Stimulated activated CD8-positive, alpha-beta memory T cell treated with anti-CD3 and anti-CD28 coated beads, Interleukin-7, amount 100 ng/mL, for 4 hours (primary cell): ENCODE results near the gene GCDH.
"Not testable (repeated sequence)": the region's sequence is repeated elsewhere in the genome, so short reads cannot be mapped to it uniquely, and the experiment has no call there.

Source experiments
- DNase-seq, 2 donors: peaks; one replicate each; pipeline ENCODE4 v3.0.0-alpha.2; 2020; ENCODE audit warnings: low read depth in 2 of 2

Gene GCDH

DNA sequence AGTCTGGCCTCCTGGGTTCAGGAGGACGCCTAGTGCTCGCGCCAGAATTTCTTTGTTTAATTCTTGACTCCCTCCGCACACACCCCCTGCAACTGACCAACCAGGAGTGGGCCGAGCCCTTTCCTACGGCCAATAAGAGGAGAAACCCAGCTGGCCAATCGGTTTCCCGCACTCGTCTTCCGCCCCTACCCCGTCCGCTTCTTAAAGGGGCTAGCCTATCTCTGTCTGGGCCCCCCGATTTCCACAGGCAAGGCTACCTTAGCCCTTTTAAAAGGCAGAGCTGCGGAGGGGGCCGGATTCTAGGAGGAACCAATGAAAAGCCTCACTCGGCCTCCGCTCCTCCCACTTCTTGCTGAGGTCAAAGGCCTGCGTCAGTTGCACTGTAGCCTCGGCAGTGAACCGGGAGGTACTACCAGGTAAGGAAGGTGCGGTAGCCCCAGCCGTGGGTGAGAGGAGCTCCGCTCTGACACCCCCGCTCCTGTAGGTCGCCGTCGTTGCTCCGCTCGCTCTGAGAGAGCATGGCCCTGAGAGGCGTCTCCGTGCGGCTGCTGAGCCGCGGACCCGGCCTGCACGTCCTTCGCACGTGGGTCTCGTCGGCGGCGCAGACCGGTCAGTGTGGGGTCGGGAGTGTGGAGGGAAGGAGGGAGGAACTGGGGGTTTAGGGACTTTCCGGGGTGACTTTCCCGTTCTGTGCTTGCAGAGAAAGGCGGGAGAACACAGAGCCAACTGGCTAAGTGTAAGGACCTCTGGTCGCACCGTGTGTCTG is at the start of gene GCDH:
Gene GCDH, plus strand, starts transcription at position 374 of the 766 bp plus-strand sequence. Its CDS starts 145 bp downstream, at position 519.
- peak; percentile 95 to 98 for DNase-seq

DNA sequence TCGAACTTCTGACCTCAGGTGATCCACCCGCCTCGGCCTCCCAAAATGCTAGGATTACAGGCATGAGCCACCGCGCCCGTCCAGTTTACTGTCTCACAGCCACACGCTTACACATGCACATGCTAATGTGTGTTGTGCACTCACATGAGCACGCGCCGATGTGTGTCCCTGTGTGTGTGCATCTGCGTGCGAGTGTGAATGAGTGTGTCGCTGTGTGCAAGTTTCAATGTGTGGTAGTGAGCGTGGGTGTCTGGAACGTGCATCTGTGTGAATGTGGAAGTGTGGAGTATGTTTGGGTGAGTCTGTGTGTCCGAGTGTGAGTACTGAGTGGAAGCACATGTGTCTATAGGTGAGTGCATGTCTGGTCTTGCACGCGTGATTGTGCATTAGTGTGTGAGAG is 48.4 kb upstream of the GCDH start:
- DNase-seq = no peak

DNA sequence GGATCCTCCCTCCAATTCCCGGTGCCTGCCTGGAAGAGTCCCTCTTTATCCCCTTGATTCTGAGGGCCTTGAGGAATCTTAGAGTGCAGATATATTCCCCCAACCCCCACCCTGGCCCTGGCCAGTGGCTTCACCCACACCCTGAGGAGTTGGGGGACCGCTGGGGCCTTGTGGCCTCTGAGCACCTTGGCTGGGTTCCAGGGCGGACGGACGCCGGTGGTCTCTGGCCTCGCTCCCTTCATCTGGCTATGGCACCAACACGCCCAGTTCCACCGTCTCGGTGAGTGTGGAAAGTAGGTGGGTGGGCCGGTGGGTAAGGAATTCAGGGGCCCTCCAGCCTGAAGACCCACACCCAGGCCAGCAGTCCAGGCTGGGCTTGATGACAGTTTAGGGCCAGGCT is 47.6 kb upstream of the GCDH start:
- DNase-seq = no peak

DNA sequence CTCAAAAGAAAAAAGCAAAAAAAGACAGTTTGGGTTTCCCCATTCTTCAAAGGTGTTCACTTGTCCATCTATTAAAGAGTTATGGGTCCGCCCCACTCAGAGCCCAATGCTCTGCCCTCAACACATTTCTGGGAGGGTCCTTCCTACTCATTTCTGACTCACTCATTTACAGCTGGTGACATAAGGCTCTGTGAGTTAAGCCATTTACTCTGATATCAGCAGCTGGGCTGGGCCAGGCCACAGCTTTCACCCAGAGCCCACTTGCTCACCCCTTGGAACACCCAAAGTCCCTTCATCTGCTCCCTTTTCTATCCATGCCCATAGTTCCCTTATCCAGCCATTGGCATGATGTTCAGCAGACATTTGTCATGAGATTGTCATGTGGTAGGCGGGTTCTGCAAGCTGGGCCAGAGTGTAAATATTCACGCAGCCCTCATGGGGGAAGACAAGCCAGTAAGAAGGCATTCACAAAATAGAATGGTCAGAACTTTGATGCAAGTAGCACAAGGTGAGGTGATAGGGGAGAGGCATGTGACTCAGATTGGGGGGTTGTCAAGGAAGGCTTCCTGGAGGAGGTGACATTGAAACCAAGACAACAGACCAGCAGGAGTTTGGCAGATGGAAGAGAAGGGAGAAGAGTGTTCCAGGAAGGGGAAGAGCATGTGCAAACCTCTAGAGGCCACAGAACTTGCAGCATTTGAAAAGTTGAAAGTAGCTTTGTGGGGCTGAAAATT is 46.8 kb upstream of the GCDH start:
- no peak for DNase-seq

DNA sequence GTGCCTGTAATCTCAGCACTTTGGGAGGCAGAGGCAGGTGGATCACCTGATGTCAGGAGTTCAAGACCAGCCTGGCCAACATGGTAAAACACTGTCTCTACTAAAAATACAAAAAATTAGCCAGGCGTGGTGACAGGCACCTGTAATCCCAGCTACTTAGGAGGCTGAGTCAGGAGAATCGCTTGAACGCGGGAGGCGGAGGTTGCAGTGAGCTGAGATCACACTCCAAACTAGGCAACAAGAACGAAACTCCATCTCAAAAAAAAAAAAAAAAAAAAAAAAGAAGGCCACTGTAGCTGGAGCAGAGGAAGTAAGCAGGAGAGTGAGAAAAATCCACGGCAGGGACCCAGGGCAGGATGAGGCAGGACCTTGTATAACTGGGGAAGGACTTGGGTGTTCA is 44.3 kb upstream of the GCDH start:
- DNase-seq = not testable (repeated sequence)

DNA sequence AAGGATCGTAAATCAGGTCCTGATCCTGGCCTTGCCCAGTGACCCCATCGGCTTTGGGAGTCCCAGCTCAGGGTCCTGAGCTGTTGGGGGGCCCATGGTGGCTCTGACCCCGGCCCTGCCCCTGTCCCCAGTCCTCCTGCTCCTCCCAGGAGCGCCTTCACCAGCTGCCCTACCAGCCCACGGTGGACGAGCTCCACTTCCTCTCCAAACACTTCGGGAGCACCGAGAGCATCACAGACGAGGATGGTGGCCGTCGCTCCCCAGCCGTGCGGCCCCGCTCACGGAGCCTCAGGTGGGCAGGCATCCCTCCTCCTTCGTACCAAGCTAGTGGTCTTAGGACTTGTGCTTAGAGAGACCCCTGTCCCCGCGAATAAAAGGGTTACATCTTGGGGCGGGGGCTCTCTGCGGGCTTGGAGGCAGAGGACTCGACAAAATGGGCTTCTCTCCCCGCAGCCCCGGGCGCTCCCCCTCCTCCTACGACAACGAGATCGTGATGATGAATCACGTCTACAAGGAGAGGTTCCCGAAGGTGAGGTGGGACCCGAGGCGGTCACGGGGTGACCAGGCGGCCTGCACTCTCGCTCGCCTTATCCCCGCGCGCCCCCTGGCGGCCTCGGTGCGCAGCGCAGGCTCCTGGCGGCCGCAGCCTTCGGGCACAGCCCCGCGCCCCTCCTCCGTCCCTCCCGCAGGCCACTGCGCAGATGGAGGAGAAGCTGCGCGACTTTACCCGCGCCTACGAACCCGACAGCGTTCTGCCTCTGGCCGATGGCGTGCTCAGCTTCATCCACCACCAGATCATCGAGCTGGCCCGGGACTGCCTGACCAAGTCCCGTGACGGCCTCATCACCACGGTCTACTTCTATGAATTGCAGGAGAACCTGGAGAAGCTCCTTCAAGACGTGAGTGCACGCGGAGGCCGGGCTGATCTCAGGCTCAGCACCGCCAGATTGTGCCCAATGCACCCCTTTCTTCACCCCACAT is 43.5 kb upstream of the GCDH start:
- DNase-seq = peak; percentile 67 to 74

DNA sequence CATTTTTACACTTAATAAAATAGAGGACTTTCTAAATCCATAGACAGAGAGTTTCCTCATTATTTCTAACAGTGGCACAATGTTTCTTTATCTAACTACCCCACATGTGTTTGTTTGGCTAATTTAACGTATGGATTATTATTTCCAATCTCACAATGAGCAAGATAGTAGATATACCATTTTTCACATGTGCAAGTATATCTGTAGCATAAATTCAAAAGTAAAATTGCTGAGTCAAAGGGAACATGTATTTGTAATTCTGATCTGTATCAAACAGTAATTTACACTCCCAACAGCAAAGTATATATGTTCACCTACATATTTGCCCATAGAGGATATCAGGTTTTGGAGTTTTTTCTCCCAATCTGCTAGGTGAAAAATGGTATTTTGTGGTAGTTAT is 34.3 kb upstream of the GCDH start:
- DNase-seq = no peak

DNA sequence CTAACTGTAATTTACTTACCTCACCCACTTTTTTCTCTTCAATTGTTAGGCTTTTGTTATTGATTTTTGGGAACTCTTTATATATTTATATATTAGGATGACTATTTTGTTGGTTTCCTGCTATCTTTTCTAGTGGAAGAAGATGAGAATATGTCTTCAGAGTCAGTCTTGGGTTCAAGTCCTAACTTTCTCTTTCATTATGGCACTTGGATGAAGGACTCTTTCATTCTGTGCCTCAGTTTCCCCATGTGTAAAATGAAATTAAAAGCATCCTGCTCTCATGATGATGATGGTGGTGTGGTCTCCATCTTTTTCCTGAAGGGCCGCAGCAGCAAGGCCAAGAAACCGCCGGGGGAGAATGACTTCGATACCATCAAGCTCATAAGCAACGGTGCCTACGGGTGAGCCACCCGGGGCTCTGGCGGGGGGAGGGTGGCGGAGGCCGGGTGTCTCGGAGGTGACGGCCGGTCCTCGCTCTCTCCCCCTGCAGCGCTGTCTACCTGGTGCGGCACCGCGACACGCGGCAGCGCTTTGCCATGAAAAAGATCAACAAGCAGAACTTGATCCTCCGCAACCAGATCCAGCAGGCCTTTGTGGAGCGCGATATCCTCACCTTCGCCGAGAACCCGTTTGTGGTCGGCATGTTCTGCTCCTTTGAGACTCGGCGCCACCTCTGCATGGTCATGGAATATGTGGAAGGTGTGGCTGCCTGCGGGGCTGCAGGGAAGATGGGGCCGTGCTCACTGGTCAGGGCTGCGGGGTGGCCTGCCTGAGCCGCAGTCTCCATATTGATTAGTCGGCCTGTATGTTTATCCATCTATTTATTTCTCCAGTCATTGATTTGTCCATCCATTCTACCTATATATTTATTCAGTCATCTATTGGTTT is 32.7 kb upstream of the GCDH start:
- no peak for DNase-seq

DNA sequence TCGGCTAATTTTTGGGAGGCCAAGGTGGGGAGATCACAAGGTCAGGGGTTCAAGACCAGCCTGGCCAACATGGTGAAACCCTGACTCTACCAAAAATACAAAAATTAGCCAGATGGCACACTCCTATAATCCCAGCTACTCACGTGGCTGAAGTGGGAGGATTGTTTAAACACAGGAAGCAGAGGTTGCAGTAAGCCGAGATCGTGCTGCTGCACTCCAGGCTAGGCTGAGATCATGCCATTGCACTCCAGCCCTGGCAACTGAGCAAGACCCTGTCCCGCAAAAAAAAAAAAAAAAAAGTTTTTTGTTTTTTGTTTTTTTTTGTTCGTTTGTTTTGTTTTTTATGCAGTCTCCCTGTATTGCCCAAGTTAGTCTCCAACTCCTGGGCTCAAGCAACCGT is 31.4 kb upstream of the GCDH start:
- DNase-seq = no peak

DNA sequence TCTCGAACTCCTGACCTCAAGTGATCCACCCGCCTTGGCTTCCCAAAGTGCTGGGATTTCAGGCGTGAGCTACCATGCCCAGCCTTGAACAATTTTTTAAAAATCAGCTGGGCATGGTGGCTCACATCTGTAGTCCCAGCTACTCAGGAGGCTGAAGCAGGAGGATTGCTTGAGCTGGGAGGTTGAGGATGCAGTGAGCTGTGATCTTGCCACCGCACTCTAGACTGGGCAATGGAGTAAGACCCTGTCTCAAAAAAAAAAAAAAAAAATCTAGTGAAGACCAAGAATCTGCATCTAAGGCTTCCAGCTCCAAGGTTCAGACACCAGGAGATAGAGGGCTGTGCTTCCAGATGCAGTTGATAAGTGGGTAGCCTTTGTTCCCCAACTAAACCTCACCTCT is 26.8 kb upstream of the GCDH start:
- no peak for DNase-seq

DNA sequence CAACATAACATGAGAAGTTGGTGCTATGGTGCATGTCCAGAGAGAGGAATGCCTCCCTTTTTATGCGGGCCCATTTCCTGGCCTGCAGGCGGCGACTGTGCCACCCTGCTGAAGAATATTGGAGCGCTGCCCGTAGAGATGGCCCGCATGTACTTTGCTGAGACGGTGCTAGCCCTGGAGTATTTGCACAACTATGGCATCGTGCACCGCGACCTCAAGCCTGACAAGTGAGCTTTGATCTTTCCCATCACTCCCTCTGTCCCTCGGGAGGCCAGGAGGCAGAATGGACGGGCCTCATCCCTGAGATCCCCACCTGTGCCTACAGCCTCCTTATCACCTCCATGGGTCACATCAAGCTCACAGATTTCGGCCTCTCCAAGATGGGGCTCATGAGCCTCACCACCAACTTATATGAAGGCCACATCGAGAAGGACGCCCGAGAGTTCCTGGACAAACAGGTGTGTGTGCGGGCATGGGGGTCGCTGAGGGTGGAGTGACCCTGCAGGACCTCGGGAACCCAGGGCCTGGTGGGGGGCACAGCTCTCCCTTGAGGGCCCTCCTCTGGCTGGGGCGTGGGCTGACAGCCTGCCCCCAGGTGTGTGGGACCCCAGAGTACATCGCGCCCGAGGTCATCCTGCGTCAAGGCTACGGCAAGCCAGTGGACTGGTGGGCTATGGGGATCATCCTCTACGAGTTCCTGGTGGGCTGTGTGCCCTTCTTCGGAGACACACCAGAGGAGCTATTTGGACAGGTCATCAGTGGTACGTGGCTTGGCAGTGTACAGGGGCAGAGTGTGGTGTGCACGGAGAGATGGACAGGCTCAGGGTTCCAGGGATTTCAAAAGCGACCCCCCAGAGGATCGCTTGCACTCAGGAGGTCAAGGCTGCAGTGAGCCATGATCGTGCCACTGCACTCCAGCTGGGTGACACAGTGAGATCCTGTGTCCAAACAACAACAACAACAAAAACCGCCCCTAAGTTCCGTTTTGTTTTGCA is 25.9 kb upstream of the GCDH start:
- DNase-seq = no peak

DNA sequence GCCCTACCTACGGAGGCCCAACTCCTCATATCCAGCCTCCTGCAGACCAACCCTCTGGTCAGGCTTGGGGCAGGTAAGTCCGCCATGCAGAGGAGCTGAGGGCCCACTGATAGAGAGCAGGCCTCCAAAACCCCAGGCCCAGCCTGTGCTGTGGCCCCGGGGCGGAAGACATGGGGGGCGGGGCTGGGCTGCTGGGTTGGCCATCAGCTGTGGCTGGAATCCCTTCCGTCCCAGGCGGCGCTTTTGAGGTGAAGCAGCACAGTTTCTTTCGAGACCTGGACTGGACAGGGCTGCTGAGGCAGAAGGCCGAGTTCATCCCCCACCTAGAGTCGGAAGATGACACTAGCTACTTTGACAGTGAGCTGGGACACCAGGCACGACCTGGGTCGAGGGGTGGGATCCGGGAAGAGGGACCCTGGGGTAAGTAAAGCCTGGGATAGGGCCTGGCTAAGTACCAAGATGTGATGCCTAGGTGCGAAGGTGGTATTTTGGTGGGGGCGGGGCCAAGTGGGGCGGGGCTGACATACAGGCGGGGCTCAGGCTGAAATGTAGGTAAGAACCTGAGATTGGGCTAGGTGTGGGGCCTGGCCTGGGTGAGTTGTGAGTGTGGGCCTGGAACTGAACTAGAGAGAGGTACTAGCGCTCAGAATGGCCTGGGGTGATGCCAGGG is 25.1 kb upstream of the GCDH start:
- no peak for DNase-seq

DNA sequence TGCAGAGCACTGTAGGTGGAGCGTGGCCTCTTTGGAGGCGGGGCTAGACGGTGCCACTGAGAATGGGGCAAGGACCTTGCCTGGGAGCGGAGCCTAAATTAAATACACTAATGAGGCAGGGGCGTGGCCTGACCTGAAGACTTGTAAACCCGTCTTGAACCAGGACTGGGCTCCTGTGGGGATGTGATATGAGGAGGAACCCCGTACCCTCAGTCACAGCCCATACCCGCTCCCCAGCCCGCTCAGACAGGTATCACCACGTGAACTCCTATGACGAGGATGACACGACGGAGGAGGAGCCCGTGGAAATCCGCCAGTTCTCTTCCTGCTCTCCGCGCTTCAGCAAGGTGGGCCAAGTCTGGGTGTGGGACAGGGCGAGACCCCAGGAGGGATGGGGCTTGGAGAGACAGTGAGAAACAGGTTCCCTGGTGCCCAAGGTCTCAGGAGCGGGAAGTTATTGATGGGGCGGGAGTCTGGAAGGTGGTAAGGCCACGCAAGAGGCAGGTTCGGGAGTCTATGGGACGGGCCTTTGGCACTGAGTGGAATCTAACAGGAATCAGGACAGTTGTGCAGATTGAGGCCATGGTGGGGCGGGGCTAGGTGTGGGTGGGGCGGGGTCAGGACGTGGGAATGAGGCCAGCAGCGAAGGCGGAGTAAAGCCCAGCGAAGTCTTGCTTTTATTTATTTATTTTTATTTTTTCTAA is 24.4 kb upstream of the GCDH start:
- no peak for DNase-seq

DNA sequence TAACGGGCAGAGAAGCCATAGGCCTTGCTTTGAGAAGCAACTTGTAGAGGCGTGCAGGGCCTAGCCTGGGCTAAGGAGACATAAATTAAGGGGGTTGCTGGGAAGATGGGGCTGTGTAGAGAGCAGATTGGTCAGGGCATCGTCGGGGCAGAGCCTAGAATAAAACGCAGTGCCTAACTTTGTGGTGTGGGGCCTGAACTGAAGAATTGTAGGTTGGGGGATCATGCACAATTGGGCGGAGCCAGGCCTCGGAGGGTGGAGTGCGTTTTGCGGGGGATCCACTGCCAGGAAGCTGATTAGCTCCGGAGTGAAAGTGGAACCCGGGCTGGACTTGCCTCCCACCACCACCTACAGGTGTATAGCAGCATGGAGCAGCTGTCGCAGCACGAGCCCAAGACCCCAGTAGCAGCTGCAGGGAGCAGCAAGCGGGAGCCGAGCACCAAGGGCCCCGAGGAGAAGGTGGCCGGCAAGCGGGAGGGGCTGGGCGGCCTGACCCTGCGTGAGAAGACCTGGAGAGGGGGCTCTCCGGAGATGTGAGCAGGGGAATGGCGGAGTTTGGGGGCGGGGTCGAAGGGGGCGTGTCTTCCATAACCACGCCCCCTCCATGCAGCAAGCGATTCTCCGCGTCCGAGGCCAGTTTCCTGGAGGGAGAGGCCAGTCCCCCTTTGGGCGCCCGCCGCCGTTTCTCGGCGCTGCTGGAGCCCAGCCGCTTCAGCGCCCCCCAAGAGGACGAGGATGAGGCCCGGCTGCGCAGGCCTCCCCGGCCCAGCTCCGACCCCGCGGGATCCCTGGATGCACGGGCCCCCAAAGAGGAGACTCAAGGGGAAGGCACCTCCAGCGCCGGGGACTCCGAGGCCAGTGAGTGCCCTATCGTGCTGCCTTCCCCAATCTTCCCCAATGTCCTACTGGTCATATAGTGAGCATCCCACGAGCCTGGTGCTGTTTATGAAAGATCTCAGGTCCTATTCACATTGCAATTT is 23.6 kb upstream of the GCDH start:
- DNase-seq = peak; percentile 46 to 47

DNA sequence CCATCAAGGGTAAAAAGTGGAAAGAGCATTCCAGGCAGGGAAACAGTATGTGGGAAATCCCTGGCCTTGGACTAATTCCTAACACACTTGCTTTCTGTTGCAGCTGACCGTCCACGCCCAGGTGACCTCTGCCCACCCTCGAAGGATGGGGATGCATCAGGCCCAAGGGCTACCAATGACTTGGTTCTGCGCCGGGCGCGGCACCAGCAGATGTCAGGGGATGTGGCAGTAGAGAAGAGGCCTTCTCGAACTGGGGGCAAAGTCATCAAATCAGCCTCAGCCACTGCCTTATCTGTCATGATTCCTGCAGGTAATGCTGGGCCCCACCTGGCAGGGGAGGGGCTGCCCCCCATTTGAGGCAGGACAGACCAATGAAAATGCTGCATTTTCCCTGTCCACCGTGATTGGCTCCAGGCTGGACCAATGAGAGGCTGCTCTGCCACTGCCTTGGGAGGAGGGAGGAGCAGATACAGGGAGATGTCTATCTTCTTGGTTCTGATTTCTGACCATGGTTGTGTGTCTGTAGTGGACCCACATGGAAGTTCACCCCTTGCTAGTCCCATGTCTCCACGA is 22.3 kb upstream of the GCDH start:
- DNase-seq = no peak

DNA sequence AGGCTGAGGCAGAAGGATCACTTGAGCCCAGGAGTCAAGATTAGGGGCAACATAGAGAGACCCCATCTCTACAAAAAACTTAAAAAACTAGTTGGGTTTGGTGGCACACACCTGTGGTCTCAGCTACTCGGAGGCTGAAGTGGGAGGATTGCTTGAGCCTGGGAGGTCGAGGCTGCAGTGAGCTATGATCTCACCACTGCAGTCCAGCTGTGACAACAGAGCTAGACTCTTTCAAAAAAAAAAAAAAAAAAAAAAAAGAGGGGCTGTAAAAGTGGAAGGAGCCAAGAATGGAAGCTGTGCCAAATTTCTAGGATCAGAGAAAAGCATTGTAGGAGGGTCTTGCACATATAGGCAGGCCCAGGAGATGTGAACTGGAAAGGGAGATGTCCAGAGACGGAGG is 19.3 kb upstream of the GCDH start:
- DNase-seq = no peak

DNA sequence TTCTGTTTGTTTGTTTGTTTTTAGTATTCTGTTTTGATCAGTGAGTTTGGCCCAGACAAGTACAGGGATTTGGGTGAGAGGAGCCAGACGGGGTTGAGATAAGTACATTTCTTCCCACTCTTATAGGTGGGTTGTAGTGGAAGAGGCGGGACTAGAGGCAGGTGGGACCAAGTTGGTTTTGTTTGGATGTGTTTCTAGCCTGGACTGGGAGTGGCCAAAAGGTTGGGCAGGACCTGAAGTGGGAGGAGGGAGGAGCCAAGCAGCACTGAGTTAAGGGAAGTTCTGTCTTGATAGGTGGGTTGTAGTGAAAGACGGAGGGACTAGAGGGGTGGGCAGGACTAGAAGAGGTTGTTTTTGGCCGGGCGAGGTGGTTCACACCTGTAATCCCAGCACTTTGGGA is 18.7 kb upstream of the GCDH start:
- no peak for DNase-seq
